Measurements from ENCODE around the gene SLC10A2.
A peak's percentile ranks its signal among the peaks of the same experiment; 100 is the strongest.
"Not testable (repeated sequence)": the region's sequence is repeated elsewhere in the genome, so short reads cannot be mapped to it uniquely, and the experiment has no call there.

The SLC10A2 gene, protein sequence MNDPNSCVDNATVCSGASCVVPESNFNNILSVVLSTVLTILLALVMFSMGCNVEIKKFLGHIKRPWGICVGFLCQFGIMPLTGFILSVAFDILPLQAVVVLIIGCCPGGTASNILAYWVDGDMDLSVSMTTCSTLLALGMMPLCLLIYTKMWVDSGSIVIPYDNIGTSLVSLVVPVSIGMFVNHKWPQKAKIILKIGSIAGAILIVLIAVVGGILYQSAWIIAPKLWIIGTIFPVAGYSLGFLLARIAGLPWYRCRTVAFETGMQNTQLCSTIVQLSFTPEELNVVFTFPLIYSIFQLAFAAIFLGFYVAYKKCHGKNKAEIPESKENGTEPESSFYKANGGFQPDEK
- long read RNA-seq, donor 1, result 0 reads
- long read RNA-seq, donor 2, result 0 reads
- long read RNA-seq, donor 3, partial matches to known transcripts, result 0 of 1 reads
- long read RNA-seq, donor 3, other reads (novel, unspliced or antisense), result 0 of 1 reads
- long read RNA-seq, donor 4, result 0 reads
- long read RNA-seq, donor 5, result 0 reads
- long read RNA-seq, donor 6, partial matches to known transcripts, result 0 of 1 reads
- long read RNA-seq, donor 6, other reads (novel, unspliced or antisense), result 0 of 1 reads
- long read RNA-seq, donor 7, result 0 reads
- long read RNA-seq, donor 8, partial matches to known transcripts, result 0 of 1 reads
- long read RNA-seq, donor 8, other reads (novel, unspliced or antisense), result 0 of 1 reads

DNA sequence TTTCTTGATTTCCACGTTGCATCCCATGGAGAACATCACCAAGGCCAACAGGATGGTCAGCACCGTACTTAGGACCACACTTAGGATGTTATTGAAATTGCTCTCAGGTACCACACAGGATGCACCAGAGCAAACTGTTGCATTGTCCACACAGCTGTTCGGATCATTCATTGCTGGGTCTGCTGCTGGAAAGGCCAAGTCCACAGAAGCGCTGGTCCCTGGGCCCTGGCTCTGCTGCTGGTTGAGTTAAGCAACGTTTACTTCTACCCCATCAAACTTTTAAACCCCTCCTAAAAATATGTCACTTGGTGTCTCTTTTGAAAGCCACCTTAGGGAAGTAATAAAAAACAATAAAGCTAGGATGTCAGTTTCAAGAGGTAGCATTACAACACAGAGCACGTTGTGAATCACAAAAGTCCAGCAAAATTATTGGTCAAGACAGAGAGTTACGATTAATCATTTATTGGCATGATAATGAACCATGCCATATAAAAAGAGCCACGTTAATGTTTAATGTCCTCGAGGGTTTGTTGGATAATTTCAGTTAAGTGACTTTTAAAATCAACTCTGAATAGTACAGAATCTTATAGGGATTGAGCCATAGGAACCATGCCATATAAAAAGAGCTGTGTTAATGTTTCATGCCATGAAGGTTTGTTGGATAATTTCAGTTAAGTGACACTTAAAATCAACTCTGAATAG lies at the start of gene SLC10A2:
Gene SLC10A2 (minus strand): TSS at position 339 of the 702 bp plus-strand sequence. CDS start 168 bp downstream, at position 171.
- no peak for DNase-seq

DNA sequence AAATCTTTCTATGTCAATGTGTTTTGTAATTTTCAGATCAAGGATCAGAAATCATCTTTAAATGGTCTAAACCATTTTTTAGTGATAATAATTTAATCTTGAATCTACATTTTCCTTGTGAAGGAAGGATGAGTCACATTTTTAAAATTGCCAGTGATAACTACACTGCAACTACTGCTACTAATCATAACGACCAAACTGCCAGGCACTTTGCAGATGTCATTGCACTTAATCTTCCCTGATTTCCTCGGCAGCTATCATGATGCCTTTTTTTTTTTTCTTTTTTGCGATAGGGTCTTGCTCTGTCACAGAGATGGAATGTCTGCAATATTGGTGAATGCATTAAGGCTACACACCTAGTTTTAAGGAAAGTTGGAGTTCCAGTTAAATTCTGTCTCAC lies 41.4 kb upstream of the SLC10A2 start:
- no peak for DNase-seq

DNA sequence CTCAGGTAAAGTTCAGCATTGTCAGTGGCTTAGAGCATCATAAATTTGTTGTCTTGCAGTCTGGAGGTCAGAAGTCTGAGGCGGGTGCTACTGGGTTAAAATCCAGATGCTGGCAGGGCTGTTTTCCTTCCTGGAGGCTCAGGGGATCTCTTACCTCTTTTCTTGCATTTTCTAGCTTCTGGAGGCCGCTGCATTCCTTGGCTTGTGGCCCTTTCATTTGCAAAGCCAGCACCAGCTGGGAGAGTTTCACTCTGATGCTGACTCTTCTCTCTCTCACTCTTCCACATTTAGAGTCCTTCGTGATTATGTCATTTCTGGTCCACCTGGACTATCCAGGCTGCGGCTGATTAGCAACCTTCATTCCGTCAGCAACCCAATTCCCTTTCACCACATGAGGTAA lies 38.1 kb upstream of the SLC10A2 start:
- no peak for DNase-seq

DNA sequence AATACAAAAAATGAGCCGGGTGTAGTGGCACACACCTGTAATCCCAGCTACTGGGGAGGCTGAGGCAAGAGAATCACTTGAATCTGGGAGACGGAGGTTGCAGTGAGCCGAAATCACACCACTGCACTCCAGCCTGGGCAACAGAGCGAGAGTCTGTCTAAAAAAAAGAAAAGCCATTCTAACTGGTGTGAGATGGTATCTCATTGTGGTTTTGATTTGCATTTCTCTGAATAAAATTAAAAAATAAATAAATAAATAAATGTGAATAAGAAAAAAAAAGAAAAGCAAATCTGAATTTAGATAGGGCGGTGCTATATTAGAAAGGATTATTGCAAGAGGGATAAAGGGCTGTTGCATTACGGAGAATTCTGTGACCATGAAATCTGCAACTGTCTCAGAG lies 37.2 kb upstream of the SLC10A2 start:
- not testable (repeated sequence) for DNase-seq

DNA sequence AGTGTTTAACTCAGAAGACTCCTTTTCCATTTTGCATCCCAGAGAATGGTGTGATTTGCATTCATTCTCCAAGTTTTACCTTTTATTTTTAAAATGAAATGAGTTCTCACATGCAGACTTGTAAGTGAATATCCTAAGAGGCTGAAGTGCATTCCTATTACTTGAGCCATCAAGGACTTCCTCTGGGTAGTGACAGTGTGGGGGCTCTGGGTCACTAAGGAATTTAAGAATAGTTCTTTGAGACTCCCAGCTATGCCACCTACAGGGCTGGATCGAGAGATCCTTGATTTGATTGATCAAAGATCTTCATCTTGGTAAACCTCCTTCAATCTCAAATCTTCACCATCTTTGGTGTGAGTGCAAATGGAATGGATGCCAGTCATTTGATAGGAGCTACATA lies 36.3 kb upstream of the SLC10A2 start:
- no peak for DNase-seq

DNA sequence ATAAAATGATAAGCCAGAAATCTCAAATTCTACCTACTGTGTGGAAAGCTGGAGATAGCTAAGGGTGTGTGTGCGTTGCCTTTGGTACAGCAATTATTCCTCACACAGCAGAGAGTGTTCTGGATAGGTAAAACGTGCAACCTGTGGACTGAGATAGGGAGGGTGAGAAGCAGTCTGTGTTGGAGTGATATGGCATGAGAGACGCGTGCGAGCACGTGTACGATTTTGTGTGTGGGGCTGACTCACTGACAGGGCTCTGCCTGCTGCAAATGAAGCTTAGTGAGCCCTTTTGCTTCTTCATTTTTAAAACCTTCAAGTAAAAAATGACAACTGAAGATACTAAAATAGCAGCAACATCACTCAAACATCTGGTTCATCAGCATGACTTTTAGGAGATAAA lies 35.7 kb upstream of the SLC10A2 start:
- DNase-seq, result no peak

DNA sequence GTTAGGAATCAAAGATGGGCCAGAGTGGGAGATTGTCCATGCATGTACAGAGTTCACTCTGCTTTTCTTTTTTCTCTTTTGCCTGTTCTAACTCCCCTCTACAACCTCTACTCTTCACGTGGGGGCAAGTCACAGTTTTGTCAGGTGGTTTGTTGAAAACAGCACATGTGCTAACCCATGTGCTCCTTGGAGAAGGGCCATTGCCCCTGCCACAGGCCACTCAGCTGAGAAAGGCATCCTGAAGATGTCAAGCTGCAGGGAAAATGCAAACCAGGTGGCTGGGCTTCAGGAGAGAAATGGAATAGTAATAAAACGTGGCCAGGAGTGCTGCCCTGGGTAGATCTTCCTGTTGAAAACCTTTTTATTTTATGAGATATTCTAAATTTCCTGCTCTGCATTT lies 35.3 kb upstream of the SLC10A2 start:
- DNase-seq, result no peak

DNA sequence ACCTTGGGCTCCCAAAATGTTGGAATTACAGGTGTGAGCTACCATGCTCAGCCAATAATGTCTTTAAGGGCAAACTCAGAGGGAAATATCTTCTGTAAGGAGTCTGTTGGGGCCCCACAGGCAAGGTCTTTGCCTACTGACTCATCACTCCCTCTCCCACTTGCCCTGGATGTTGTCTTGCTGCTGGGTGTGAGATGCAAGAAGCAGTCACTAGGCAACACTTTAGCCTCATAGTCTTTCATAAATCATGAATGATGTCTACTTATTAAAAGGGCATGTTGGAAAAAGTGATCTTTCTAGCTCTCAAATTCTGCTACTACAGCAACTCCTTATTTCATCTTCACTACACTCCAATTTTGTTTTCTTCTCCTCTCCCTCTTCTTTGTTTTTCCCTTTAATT lies 34.6 kb upstream of the SLC10A2 start:
- DNase-seq, result no peak

DNA sequence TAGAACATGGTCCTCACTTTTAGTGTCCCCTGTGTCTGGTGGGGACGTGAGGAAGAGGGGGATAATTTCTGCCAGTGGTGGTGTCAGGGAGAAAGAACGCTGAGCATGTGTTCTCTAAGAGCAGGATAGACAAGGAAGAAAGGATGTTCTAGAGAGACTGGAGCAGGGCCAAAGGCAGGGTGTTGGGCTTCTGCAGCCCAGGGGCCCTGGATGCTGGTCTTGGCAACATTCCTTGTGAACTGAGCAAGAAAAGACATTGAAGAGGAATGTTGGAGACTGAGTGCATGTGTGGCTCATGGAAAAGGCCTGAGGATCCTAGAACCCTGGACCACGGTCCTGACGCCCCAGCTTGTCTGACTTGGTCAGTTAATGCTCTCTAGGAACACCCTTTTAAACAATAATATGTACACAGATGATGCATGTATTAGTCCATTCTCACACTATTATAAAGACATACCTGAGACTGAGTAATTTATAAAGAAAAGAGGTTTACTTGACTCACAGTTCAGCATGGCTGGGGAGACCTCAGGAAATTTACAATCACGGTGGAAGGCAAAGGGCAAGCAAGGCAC lies 33.6 kb upstream of the SLC10A2 start:
- DNase-seq, result no peak

DNA sequence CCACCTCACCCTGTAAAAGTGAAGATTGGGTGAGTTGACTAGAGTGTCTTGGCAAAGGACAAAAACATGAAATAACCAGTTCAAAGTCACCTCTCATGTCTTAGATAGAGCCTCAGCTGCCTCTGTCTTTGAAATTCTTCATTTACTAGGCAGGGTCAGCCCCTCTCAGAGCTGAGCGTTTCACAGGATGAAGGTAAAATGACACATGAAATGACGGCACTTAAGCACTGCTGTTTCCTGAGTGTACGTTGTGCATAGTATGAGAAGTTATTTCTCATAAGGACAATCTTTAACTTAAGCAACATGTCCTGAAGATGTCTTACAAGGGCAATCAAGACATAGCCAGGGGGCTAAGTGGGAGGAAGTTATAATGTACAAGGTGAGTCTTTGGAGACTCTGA lies 32.3 kb upstream of the SLC10A2 start:
- no peak for DNase-seq

DNA sequence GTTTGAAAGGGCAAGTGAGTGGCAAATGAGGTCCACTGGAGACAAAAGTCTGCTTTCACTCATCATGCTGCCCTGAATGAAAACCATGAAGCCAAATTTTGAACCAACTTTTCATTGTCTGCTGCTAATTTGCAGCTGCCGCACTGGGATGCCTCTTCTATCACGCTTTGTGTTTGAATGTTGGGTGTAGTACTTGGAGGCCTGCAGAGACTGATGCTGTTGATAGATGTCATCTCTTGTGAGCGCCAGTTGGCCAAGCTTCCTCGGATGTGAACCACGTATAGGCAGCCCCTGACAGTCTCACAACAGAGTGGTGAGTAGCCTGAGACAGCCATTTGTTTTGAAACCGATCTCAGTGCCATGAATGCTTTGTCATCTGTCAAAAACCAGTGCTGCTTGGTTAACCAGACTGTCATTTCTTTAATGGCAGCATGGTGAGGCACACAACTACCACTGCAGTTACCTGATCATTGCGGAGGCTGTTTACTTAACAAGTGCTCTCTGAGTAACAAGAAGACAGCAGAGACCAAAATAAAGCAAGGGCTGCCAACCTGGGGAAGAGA lies 31.2 kb upstream of the SLC10A2 start:
- no peak for DNase-seq

DNA sequence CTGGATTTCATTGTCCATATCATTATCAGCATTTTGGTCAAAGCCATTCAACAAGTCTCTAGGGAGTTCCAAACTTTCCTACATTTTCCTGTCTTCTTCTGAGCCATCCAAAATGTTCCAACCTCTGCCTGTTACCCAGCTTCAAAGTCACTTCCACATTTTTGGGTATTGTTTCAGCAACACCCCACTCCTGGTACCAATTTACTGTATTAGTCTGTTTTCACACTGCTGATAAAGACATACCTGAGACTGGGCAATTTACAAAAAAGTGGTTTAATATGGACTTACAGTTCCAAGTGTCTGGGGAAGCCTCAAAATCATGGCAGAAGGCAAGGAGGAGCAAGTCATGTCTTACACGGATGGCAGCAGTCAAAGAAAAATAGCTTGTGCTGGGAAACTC lies 27.4 kb upstream of the SLC10A2 start:
- DNase-seq, result not testable (repeated sequence)

DNA sequence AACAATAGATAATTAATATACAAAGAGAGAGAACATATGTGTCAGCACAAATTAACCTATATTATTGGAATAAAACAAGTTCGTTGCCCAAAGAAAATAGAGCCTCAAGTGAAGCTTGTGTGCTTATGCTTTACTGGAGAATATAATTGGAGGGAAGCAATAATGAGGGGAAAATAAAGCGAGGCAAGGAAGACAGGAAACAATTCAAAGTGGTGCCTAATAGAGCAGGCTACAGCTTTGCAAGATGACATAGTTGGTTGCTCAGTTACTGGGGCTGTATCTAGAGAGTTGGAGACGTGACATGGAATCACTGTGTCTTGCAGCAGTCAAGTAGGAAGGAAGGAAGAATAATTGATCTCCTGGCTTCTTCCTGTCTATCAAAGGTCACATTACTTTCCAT lies 21.1 kb upstream of the SLC10A2 start:
- no peak for DNase-seq

DNA sequence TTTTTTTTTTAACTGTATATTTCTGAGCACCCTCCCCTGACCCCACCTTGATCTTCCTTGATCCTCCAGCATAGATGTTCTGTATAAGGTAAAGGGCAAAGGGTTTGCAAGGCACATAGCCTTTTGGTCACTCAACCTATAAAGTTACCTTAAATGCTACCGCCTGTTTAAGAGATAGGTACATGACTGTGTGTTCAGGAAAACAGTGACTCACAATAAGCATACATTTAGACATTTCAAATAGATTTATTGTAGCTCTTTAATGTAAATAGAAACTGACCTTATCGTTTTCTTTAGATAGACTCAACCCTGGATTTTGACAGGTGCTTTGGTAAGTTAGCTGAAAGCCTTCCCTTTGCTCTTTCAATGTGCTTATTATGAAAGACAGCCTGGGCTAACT lies 15.2 kb upstream of the SLC10A2 start:
- no peak for DNase-seq

DNA sequence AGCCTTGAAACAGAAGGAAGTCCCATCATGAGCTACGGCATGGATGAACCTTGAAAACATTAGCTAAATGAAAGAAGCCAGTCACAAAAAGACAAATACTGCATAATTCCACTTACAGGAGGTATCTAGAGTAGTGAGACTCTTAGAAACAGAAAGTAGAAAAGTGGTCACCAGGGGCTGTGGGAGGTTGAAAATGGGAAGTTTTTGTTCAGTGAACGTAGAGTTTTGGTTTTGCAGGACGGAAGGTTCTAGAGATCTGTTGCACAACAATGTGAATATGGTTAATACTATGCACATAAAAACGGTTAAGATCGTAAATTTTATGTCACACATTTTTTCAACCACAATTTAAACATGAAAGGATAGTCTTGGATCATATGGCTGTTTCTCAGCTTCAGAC lies 11.9 kb upstream of the SLC10A2 start:
- DNase-seq, result no peak

DNA sequence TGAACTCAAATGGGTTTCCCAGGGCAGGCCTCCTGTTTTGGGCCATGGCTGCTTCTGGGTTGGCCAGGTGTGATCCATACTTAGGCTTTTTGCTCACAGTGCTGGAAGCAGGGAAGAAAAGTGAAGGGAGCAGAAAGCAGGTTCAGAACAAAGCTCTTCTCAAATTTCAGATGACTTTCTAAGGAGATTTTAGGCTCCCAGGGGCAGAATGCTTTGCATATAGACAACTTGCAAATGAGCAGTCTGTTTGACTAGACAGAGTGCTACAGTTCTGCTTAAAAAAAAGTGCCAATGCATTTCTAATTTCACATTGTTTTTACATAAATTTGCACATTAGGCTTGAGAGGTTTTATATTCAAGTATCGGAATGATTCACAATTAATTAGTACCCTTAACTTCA lies 2.6 kb upstream of the SLC10A2 start:
- DNase-seq, result no peak

DNA sequence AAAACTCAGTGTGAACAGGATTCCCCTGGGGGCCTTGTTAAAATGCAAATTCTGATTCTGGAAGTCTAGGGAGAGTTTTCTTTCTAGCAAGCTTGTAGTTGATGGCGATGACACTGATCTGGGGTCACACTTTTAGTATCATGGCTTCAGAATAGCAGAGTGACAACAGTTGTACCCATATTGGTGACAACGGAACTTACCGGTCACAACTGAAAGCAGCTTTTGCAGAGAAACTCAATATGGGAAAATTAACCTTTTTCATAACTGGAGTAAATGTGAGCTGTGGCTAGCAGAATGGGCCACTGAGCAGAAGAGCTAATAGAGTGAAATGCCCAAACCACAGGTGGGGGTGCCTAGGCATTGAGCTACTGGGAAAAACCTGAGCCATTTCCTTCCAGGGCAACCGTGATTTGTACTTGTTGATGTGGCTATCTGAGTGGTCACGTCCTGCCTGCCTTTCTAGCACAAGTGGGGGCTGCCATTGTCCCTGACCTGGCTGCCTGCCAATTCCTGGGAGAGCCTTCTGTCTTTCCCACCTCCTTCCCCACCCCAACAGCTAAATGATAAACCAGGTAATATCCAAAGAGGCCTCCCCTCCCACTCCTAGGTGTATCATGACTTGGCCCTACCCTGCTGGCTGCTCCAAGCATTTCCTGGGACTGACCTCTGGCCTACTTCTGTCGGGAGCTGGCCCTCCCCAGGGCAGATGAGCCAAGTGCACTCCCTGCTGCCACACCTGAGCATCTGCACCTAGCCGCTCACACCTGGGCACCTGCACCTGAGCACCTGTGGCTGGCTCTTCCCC lies 1.7 kb upstream of the SLC10A2 start:
- peak; percentile 9 for DNase-seq

DNA sequence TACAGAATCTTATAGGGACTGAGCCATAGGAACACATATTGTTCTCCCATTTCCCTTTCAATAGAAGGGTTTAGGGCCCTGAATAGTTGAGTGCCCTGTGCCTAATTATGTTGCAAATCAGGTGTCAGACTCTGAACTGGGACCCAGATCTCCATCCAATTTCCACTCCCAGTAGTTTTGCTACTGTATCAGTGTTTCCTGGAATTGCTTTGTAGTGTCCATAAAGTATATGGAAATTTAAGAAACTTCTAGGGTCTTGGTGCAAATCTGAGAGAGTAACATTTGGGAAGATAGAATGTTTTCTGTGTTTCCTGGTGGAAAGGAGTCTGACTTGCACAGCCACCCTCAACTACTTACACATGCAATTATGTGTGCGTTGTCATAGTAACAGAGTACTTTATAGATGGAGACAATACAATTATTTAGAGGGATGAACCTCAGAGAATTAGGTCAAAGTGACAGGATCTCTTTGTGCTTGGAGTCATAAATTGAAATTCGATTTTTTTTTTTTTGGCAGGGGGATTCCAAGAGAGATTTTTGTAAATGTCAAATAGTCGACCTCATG lies 646 bp upstream of the SLC10A2 start:
- DNase-seq, result no peak

DNA sequence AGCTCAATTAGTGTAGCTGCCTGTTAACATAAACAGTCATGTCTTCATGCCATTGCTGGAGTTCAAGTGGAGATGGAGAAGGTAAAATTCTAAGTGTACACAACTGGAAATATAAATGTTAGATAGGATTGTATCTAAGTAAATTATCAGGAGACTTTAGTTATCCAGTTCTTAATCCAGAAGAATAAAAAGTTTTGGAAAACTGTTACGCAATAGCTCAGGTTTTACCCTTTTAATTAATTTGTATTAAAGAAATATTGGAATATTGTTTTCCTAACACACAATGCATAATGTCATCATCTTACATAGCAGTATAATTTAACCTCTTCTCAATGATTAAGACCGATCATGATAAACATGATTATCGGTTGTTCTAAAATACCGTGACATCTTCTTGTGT lies 2.8 kb downstream of the SLC10A2 start:
- no peak for DNase-seq

DNA sequence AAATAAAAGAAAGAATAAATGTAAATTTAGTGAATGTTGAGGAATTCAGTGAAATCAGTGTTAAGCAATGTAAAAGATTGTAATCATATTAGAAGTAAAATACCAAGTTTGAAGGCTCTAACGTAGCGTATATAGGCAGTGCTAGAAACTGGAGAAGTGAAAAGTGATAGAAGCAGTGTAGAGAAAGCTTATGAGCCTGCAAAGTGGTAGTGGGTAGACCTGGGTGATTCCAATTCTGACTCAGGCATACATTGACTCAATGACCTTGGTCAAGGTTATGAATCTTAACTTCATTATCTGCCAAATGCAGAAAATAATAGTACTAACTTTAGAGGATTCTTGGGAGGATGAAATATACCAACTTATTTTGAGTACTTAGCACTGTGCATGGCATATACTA lies 4.1 kb downstream of the SLC10A2 start:
- DNase-seq, result no peak

DNA sequence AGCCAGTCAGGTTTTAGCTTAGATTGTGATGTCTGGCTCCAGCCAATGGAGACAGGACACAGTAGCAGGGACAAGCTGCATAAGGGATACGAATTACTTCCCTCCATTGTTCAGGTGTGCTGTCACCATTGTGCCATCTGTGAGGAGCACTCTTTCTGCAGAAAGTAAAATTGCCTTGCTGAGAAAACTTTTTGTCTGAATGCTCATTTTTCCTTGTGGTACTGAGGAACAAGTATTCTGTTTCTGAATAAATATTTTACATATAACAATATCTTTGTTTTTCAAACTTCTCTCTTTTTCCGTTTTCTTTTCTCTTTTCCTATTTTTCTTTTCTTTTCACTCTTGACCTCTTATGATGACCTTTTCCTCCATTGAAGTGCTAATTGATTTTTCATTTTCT lies 10.2 kb downstream of the SLC10A2 start:
- DNase-seq, result no peak

Data from right kidney (tissue), 9 donors.